HG02610 (cell line): ENCODE results near the gene MT2A.

Experiments used
- ATAC-seq: cut with Tn5 transposase; IDR thresholded peaks from one replicate; pipeline ENCODE4 v1.9.1; 2021; ENCODE audit warnings: mild to moderate bottlenecking, moderate library complexity; ENCODE audit not compliant: unreplicated experiment

Gene MT2A

GRCh38 chr16:56636616-56637413, 28.4 kb downstream of the MT2A start:
- no peak for ATAC-seq

GRCh38 chr16:56637814-56638750, 29.7 kb downstream of the MT2A start, which contains the start of gene MT1A:
TSS of gene MT1A (plus strand) at chr16:56638666. CDS start at chr16:56638739, 73 bp downstream.
- no peak for ATAC-seq

- no peak for ATAC-seq
Observed at GRCh38 chr16:56639045-56639444, 30.7 kb downstream of the MT2A start.

GRCh38 chr16:56640076-56640475, 31.7 kb downstream of the MT2A start:
- no peak for ATAC-seq

- ATAC-seq = no peak
Observed at GRCh38 chr16:56641166-56641565, 32.8 kb downstream of the MT2A start.

- peak; percentile 61 for ATAC-seq
Observed at GRCh38 chr16:56643080-56643778, 34.8 kb downstream of the MT2A start.

GRCh38 chr16:56643833-56644232, 35.4 kb downstream of the MT2A start:
- no peak for ATAC-seq

GRCh38 chr16:56645311-56645710, 36.9 kb downstream of the MT2A start:
- no peak for ATAC-seq

GRCh38 chr16:56645838-56646237, 37.5 kb downstream of the MT2A start:
- ATAC-seq = no peak

GRCh38 chr16:56647641-56648431, 39.5 kb downstream of the MT2A start:
- no peak for ATAC-seq

GRCh38 chr16:56649271-56649670, 40.9 kb downstream of the MT2A start:
- ATAC-seq = no peak

- no peak for ATAC-seq
Observed at GRCh38 chr16:56649820-56650219, 41.4 kb downstream of the MT2A start.

- ATAC-seq = no peak
Observed at GRCh38 chr16:56651586-56651985, 43.2 kb downstream of the MT2A start, which contains the start of gene MT1B. TSS of gene MT1B (plus strand) at chr16:56651886. CDS start at chr16:56651954, 68 bp downstream.

- ATAC-seq = no peak
Observed at GRCh38 chr16:56652600-56652999, 44.2 kb downstream of the MT2A start.

- no peak for ATAC-seq
Observed at GRCh38 chr16:56653218-56653617, 44.8 kb downstream of the MT2A start.

- ATAC-seq = no peak
Observed at GRCh38 chr16:56657555-56658326, 49.4 kb downstream of the MT2A start, which contains the start of gene MT1F. TSS of gene MT1F (plus strand) at chr16:56657959. CDS start at chr16:56658059, 100 bp downstream.

- no peak for ATAC-seq
Observed at GRCh38 chr16:56658327-56658875, 50.0 kb downstream of the MT2A start.
